EL (cell line): Measurements from ENCODE around the gene RNF10.
"Not testable (repeated sequence)": the region's sequence is repeated elsewhere in the genome, so short reads cannot be mapped to it uniquely, and the experiment has no call there.

ENCODE experiments used
- DNase-seq: peaks from one replicate; pipeline ENCODE4 v3.0.0-alpha.2; 2016

The RNF10 gene

DNA sequence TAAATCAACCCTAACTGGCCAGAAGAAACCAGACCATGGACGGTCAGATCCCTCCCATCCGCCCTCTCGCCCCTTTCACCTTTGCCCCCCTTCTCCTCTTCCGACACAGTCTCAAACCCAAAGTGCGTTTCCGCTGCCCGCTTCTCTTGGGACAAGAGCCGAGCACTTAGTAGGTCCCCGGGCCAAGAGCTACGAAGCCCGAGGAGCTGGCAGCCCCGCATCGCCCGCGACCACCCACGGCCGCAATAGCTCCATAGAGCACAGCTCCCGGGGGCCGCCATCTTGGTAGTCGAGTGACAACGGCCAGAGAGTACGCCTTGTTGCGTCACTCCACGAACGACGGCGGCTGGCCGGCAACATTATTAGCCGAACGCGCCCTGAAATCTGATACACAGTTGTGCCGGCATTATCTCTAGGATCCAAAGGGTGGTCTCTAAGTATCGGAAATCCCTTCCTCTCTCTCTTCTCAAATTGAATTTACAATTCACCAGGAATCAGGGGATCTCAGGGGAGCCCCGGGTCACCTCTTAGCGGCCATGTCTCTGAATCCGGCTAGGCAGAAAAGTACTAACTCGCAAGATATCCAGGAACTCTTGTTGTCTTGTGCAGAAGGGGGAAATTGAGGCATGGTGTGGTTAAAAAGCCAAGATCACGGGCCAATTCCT lies 5.2 kb upstream of the RNF10 start, which contains the start of gene COQ5:
TSS of gene COQ5 (minus strand) at position 298 of the 665 bp plus-strand sequence. CDS start at position 281, 17 bp downstream.
- peak; percentile 85 for DNase-seq

DNA sequence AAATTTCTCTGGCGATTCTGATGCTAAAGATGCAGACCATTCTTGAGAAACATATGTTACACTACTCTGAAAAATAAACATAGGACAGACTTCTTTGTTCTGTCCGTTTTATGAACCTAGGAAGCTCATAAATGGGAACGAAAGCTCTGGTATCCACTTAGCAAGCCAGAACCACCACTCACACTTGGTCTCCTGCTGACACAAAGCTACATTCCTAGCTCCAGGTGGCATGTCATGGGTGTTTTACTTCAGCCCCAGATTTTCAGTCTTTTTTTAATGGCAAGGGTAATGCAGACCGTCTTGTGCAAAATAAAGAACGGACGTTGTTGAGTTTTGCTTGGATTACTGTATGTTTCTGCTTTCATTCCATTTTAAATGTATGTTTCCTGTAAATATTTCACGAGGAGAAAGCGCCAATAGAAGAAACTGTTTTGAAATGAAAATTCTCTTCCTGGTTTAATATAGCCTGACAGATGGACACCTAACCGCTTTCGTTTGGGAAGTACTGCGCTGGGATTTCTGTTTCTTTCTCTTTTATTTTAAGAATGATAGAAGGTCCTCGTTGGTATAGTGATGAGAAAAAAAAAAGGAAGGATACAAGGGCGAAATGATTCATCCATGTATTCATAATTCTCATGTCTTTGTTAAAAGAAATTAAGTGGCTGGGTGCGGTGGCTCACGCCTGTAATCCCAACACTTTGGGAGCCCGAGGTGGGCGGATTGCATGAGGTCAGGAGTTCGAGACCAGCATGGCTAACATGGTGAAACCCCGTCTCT lies 4.3 kb upstream of the RNF10 start:
- peak; percentile 45 for DNase-seq

DNA sequence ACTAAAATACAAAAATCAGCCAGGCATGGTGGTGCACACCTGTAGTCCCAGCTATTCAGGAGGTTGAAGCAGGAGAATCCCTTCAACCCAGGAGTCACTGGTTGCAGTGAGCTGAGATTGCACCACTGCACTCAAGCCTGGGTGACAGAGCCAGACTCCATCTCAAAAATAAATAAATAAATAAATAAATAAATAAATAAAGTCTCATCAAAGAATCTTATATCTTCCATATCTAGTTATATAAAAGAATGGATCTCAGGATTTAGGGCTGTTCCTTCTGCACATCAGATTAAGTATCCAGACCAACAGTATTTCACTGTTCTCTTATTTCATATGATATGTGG lies 3.8 kb upstream of the RNF10 start:
- DNase-seq: not testable (repeated sequence)

DNA sequence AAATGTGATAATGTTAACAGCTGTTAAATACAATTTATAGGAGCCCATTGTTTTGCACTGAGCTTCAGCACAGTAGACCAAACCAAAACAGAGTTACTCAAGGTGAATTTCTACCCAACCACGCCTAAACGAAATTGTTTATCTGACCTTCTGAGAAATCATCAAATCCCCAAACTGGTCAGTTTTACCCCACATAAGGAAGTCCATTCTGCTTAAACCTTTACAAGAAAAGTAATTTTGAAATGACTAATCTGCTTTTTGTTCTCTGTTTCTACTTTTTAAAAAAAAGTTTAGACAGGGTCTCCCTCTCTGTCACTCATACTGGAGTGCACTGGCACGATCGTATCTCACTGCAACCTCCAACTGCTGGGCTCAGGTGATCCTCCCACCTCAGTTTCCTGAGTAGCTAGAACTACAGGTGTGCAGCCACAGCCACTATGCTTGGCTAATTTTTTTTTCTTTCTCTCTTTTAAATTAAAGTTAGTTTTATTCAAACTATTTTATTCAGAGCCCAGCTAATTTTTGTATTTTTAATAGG lies 1.4 kb upstream of the RNF10 start:
- no peak for DNase-seq

DNA sequence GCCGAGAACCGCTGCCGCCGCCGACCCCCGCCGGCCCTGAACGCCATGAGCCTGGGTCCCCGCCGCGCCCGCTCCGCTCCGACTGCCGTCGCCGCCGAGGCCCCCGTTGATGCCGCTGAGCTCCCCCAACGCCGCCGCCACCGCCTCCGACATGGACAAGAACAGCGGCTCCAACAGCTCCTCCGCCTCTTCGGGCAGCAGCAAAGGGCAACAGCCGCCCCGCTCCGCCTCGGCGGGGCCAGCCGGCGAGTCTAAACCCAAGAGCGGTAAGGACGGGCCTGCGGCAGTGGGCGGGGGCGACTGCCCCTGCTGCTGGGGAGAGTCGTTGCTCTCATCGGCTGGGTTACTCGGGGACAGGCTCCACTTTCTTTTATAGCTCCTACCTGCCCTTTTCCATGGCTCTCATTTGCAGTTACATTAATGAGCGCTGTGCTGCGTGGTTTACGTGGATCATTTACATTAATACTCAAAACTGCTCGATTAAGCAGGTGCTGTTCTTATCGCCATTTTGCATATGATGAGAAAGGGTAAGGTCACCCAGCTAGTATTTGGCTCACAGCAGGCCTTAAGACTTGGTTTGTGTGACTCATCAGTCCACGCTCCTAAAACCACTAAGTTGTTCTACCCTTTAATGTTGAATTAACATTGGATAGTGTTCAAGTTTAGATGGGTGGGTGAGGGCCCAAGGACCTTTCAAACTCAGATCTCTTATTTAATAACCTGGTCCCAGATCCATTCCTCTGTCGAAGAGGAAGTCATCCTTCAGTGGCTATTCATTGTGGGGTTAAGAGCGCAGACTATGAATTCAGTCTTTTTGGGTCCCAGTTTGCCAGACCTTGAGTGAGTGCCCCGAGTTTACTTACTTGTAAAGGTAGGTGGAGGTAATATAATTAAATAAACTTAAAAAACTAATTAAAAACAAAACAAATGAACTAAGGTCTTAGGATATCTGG lies 823 bp downstream of the RNF10 start:
- peak; percentile 84 for DNase-seq

DNA sequence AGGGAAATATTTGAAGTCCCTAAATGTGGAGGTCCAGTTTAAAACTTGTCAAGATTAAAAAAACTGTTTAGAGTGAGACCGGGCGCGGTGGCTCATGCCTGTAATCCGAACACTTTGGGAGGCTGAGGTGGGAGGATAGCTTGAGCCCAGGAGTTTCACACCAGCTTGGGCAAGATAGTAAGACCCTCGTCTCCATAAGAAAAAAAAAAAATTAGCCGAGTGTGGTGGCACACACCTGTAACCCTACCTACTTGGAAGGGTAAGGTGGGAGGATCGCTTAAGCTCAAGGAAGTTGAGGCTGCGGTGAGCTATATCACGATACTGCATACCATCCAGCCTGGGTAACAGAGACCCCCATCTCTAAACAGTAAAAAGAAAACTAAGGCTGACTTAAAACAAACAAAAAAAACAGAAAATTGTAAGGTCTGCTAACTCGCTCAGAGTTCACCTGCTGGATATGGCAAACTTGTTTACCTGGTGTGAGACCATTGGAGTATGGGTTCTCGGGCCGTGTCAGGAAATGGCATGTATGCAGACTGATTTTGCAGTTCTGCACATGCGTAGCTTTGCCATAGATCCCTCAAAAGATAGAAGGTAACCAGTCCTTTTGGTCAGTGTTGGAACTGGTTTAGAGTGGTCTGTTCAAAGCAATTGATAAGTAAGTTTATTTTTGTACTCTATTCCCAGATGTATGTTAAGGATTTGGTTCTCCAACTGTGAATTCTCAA lies 2.1 kb downstream of the RNF10 start:
- DNase-seq: no peak

DNA sequence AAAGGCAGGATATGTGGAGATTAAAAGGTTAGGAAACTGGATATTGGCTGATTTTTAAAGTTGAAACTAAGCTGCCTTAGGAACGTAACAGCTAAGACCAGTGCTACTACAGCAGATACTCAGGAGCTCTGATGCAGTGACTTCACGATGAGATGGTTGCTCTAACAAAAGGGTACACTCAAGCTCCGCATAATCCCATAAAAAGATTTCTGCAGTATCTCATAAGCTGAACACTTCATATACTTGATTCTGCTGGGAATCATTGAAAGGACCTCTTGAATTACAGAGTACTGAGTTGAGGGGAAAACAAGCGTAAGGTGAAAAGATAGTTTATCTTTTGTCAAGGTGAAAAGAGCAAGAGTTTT lies 3.7 kb downstream of the RNF10 start:
- DNase-seq: no peak

DNA sequence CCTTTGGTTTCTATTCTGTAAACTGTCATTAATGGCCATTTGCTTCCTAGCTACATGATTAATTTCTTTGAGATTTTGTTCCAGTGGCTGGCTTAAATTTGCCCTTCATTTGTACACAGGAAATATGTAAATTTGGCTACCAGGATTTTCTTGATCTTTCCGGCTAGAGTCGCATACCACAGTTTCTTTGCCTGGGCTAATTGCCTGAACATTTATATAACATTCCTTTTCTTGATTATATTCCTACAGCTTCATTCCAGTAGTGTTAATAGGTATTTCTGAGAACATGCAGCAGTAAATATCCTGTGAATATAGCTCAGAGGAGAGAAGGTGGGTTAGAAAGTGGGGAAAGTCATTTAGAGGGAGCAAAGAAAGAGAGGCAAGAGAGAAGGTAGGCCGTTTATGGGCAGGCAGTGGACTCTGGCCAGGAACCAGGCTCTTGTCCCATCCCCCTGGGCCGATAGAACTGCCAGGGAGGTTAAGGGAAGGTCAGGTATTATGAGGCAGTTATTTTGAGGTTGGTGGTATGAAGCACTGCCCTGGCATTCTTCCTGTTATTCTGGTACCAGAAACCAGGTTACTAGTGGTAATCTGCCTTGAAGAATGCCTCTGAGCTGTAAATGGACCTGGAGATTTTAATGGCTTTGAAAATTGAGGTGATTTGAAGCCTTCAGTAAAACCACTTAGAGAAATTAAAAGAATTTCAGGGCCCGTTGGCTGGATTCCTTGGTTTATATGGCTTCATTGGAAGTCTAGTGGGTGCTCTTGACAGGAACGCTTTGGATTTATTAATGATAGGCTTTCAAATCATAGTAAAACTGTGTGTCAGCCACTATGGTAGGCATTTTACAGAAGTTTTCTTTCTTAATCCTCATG lies 4.4 kb downstream of the RNF10 start:
- DNase-seq: peak; percentile 76

DNA sequence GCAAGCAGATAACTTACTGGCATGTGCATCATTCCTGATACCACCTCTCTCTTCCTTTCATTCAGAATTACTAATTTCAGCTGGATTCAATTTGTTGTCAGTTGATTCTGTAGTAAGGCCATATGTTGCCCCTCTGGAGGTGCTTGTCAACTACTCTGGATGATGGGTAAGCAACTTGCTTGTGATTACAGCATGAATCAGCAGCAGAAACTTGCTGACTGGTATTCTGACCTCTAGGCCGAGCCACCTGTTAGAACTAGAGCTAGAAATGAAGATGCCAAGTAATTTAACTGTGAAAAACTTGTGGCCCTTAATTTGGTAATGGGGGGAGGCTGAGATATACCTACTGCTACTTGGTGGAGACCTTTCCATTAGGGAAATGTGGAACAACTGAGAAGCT lies 5.1 kb downstream of the RNF10 start:
- DNase-seq: peak; percentile 51

DNA sequence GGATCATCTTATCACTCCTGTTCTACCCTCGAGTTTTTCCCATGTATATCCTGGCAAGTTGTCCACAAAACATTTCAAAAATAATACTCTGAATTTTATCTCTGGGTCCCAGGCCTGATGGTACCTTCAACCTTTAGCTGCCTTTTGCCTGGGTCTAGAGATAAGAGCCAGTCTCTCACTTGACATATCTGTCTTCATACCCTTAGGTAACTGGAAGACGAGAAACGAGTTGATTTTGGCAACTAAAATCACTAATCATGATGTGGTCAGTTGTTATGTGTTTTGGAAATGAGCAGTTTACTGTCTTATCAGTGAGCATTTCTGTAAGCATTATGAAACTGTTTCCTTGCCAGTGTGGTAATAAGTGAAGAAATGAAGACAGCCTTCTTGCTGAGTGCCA lies 6.3 kb downstream of the RNF10 start:
- DNase-seq: no peak

DNA sequence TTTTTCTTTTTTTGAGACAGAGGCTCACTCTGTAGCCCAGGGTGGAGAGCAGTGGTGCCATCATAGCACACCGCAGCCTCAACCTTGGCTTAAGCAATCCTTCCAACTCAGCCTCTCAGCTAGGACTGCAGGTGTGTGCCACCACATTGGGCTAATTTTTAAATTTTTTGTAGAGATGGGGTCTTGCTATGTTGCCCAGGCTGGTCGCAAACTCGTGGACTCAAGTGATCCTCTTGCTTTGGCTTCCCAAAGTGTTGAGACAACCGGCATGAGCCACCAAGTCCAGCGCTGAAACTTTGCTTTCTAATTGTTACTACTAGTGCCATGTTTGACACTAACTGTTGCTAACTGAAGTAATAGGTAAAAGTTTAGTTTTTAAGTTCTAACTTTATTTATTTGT lies 8.0 kb downstream of the RNF10 start:
- DNase-seq: no peak

DNA sequence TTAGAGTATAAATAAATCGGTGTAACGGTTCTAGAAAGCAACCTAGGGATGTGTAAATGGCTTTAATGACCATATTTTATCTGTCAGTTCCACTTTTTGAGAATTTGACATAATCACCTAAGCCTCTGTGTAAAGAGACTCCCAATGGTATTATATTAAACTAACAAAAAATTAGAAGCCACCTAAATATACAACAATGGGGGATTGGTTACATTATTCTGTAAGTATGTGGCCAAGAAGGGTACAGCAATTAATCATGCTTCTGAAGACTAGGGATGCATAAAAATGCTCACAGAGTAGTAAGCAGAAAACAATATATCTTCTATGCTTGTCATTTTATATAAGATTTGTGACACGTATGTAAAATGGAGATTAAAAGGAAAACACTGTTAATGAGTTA lies 10.5 kb downstream of the RNF10 start:
- DNase-seq: no peak

DNA sequence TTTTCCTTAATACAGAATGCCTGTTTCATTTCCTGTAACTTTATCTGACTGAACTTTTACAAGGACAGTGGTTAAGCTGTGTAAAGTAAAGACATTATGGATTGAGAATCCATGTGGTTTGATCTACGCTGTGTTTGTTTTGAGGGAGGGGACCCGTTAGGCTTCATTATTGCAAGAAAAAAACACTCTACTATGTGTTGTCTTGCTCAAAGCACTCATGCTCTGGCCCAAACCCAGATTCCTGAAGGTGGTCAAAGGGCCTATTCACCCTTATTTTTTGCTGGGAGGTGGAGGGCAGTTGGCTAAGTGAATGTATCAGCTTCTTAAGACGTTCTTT lies 11.9 kb downstream of the RNF10 start:
- no peak for DNase-seq

DNA sequence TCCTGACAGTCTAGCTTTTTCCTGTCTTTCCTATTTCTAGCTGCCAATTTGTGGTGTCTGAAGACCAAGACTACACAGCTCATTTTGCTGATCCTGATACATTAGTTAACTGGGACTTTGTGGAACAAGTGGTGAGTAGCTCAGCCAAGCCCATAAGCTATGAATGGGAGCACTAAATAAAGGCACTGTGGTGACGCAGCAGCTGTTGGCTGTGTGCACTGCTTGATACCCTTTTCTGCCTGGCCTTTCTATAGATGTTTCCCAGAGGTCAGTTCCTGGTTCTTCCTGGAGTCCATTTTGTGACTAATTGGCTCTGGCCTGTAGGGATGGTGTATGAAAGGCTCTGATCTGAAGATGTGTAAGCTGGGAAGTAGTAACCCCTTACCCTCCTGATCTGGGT lies 20.5 kb downstream of the RNF10 start:
- DNase-seq: no peak

DNA sequence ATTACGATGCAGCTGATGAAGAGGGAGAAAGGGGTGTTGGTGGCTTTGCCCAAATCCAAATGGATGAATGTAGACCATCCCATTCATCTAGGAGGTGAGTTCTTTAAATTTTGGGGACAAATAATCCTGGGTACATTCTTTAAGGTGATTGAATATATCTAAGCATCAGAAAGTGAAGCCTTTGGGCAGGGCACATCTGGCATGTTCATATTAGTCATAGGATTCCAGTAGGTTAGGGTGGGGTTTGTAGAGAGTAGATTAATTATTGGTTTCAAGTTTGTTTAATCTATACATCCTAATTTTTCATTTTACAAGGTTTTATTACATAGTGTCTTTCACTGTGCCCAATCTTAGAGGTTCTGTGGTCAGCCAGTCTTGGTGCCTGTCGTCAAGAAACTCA lies 23.4 kb downstream of the RNF10 start:
- no peak for DNase-seq

DNA sequence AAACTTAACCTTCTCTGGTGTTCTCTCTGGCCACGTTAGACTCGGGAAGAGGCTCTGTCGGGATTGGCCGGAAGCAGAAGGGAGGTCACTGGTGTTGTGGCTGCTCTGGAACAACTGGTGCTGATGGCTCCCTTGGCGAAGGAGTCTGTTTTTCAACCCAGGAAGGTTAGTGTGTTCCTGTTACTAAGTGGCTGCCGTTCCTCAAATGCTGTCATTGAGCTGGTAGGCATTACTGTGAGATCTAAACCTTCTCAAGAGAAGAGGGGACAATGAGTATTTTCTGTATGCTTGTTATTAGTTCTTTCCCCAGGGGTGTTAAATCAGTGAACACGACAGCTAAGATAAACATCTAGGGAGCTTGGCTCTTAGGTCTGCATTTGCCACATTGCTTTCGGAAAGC lies 28.8 kb downstream of the RNF10 start:
- DNase-seq: no peak

DNA sequence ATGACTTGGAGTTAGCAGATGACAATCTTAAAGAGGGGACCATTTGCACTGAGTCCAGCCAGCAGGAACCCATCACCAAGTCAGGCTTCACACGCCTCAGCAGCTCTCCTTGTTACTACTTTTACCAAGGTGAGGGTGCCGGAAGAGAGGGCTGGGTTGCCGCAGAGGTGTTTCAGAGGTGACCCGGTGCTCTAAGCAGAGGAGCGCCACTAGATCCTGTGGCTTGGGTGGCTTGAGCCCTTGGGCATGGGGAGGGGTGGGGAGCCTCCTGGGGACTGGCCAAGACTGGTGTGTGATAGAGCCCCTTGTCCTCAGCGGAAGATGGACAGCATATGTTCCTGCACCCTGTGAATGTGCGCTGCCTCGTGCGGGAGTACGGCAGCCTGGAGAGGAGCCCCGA lies 29.3 kb downstream of the RNF10 start:
- no peak for DNase-seq

DNA sequence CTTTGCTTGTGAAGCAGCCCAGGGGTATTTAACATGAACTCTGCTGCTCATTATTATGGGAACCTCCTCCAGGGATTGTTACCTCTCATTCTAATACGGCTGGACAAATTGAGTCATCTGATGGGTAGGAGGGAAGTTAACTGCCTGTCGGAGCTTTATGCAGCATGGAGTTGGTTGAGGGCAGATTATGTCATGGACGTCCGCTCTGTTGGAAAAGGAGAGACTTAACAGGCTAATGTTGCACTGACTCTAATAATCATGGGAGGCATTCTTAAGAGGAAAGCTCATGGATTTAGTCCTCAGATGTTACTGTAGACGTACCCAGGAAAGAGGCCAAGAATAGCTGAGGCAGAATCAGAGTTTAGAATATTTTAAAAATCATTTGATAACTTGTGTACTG lies 37.1 kb downstream of the RNF10 start:
- no peak for DNase-seq

DNA sequence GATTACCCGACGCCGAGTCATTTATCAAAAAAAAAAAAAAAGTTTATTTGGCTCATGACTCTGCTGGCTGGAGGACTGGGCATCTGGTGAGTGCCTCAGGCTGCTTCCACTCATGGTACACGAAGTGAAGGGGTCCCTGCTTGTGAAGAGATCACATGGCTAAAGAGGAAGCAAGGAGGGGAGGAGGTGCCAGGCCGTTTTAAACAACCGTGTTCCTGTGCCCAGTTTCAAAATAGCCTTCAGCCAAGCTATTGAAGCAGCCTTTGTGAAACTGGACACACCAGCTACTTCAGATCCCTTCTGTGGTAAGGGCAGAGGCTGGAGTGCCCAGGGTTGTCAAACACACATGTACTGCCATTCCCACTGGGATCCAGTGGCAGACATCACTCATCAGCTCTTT lies 39.4 kb downstream of the RNF10 start:
- DNase-seq: no peak

DNA sequence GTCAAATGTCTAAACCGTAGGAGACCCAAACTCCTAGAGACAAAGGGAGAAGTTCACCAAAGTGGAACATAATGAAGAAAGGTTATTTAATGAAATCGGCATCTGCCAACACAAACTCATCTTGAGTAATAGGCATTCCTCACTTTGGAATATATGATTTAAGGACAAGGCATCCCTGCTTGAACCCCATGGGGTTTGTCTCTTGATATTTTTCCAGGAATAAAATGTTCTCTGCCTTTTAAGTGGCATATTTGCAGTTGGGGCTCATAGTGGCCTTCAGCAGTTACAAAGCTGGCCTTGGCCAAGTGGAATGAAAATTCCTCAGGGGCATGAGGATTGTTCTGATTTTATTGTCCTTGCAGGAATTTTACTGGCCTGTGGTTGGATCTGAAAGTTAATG lies 40.0 kb downstream of the RNF10 start:
- no peak for DNase-seq

DNA sequence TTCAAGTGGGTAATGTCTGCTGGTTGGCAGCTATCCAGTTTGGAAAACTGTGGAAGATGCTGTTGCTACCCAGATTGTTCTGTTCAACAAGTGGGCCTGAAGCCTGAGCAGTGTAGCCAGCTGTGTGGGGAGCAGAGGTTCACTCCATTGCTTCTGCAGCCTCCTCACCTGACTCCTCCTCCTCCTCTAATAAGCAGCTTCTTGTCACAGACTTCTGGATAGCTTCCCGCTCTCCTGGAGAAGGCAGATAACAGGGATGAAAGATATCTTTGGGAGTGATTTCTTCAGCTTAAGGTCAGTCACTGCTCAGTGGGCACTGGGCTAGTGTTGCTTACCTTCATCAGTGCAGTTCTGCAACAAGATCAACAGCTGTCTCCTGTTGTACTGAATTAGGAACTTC lies 45.0 kb downstream of the RNF10 start:
- DNase-seq: no peak
